ENCODE measurements around the gene HDDC2. TPM values are rescaled to one million over a fixed set of nuclear protein-coding genes. Genes with fewer than 3 reads are reported as not detected.

The HDDC2 gene
- total and polyA plus RNA-seq, 2 experiments from 2014 or later = 55.1 to 83.2 TPM

- no peak overlapping the region for H3K27ac ChIP-seq
- no peaks in the 10 kb centered on the region for H3K4me1 ChIP-seq (ENCODE audit: insufficient read depth)
- H3K27me3 ChIP-seq (replicated peaks; ENCODE audit: insufficient read depth) = peaks cover 4% of the 10 kb centered on the region; the same call in 1 of the 2 replicates
- no peaks in the 10 kb centered on the region for H3K9me3 ChIP-seq (ENCODE audit: low read depth)
- H3K79me2 ChIP-seq (ENCODE audit: insufficient read depth) = no peaks in the 10 kb centered on the region
- 78% methylated on average over 5 of the region's 5 CpGs for WGBS, 2 experiments (ENCODE audit: low coverage in 1 of 2, low lambda C conversion rate in 2 of 2, missing lambda C conversion rate in 2 of 2)
- in situ Hi-C loops (cut with MboI) = no loop called here
- no peak overlapping the region for H2AFZ ChIP-seq
- no peaks in the 10 kb centered on the region for H3F3A ChIP-seq (ENCODE audit: insufficient read depth)
- no peak overlapping the region for H3K4me3 ChIP-seq
- no peaks in the 10 kb centered on the region for H4K20me1 ChIP-seq (ENCODE audit: insufficient read depth)
- H3K9me2 ChIP-seq (ENCODE audit: insufficient read depth) = no peaks in the 10 kb centered on the region
- no peaks in the 10 kb centered on the region for H3K36me3 ChIP-seq (ENCODE audit: low read depth)
- no peak for DNase-seq
- H3K4me2 ChIP-seq (ENCODE audit: unreplicated experiment) = no peak overlapping the region
- TF ChIP-seq EZH2 (IDR thresholded peaks at IDR 0.05; ENCODE audit: insufficient read depth, poor library complexity, severe bottlenecking) = no peak
- no peak for TF ChIP-seq EZH2phosphoT487 (IDR thresholded peaks at IDR 0.05; ENCODE audit: insufficient read depth, low read depth)
- H3K9ac ChIP-seq = no peak overlapping the region
Measured at GRCh38 chr6:125315548-125315947, 13.8 kb upstream of the HDDC2 start.

GRCh38 chr6:125314009-125314581 lies 12.3 kb upstream of the HDDC2 start:
- Histone ChIP-seq H3K4me1 (ENCODE audit: insufficient read depth) (no peaks in the 10 kb centered on the region), H3K9me2 (ENCODE audit: insufficient read depth) (no peaks in the 10 kb centered on the region), H3K4me2 (ENCODE audit: unreplicated experiment) (no peak overlapping the region), H3K27me3 (replicated peaks; ENCODE audit: insufficient read depth) (peaks cover 4% of the 10 kb centered on the region; the same call in 1 of the 2 replicates), H4K20me1 (ENCODE audit: insufficient read depth) (no peaks in the 10 kb centered on the region), H3K9ac (no peak overlapping the region), H3K4me3 (no peak overlapping the region), H3K27ac (no peak overlapping the region), H3K36me3 (ENCODE audit: low read depth) (no peaks in the 10 kb centered on the region), H3F3A (ENCODE audit: insufficient read depth) (no peaks in the 10 kb centered on the region), H2AFZ (no peak overlapping the region), H3K9me3 (ENCODE audit: low read depth) (no peaks in the 10 kb centered on the region), H3K79me2 (ENCODE audit: insufficient read depth) (no peaks in the 10 kb centered on the region)
- 20 to 21% methylated on average over 10 of the region's 10 CpGs for WGBS, 2 experiments (ENCODE audit: low coverage in 1 of 2, low lambda C conversion rate in 2 of 2, missing lambda C conversion rate in 2 of 2)
- in situ Hi-C loops (cut with MboI) = loop anchor here (5.0 kb wide), 1 partner anchor 448 kb away; no protein-coding TSS in a partner anchor
- DNase-seq = peak; percentile 82
- TF ChIP-seq EZH2phosphoT487 (IDR thresholded peaks at IDR 0.05; ENCODE audit: insufficient read depth, low read depth) (no peak), EZH2 (IDR thresholded peaks at IDR 0.05; ENCODE audit: insufficient read depth, poor library complexity, severe bottlenecking) (no peak)

- no peaks in the 10 kb centered on the region for H3F3A ChIP-seq (ENCODE audit: insufficient read depth)
- H3K79me2 ChIP-seq (ENCODE audit: insufficient read depth) = no peaks in the 10 kb centered on the region
- WGBS, 2 experiments (ENCODE audit: low coverage in 1 of 2, low lambda C conversion rate in 2 of 2, missing lambda C conversion rate in 2 of 2) = 79% methylated on average over 4 of the region's 4 CpGs
- H3K27ac ChIP-seq = no peak overlapping the region
- in situ Hi-C loops (cut with MboI) = loop anchor here (5.0 kb wide), 1 partner anchor 449 kb away; no protein-coding TSS in a partner anchor
- no peaks in the 10 kb centered on the region for H3K36me3 ChIP-seq (ENCODE audit: low read depth)
- peaks cover 3% of the 10 kb centered on the region; the same call in 1 of the 2 replicates for H3K27me3 ChIP-seq (replicated peaks; ENCODE audit: insufficient read depth)
- no peak overlapping the region for H3K4me3 ChIP-seq
- H3K9me2 ChIP-seq (ENCODE audit: insufficient read depth) = no peaks in the 10 kb centered on the region
- no peaks in the 10 kb centered on the region for H3K9me3 ChIP-seq (ENCODE audit: low read depth)
- TF ChIP-seq EZH2phosphoT487 (IDR thresholded peaks at IDR 0.05; ENCODE audit: insufficient read depth, low read depth) (no peak), EZH2 (IDR thresholded peaks at IDR 0.05; ENCODE audit: insufficient read depth, poor library complexity, severe bottlenecking) (no peak)
- H4K20me1 ChIP-seq (ENCODE audit: insufficient read depth) = no peaks in the 10 kb centered on the region
- no peak for DNase-seq
- no peaks in the 10 kb centered on the region for H3K4me1 ChIP-seq (ENCODE audit: insufficient read depth)
- H3K9ac ChIP-seq = no peak overlapping the region
- H3K4me2 ChIP-seq (ENCODE audit: unreplicated experiment) = no peak overlapping the region
- H2AFZ ChIP-seq = no peak overlapping the region
Measured at GRCh38 chr6:125312950-125313349, 11.2 kb upstream of the HDDC2 start.

GRCh38 chr6:125312478-125312877 lies 10.7 kb upstream of the HDDC2 start:
- no peaks in the 10 kb centered on the region for H3K79me2 ChIP-seq (ENCODE audit: insufficient read depth)
- H3K4me1 ChIP-seq (ENCODE audit: insufficient read depth) = no peaks in the 10 kb centered on the region
- H3K9me2 ChIP-seq (ENCODE audit: insufficient read depth) = no peaks in the 10 kb centered on the region
- no peak overlapping the region for H2AFZ ChIP-seq
- DNase-seq = no peak
- H3K36me3 ChIP-seq (ENCODE audit: low read depth) = no peaks in the 10 kb centered on the region
- 52 to 57% methylated on average over 2 of the region's 2 CpGs for WGBS, 2 experiments (ENCODE audit: low coverage in 1 of 2, low lambda C conversion rate in 2 of 2, missing lambda C conversion rate in 2 of 2)
- H3K4me2 ChIP-seq (ENCODE audit: unreplicated experiment) = no peak overlapping the region
- H3K27ac ChIP-seq = no peak overlapping the region
- H3K4me3 ChIP-seq = no peak overlapping the region
- H3K9me3 ChIP-seq (ENCODE audit: low read depth) = no peaks in the 10 kb centered on the region
- no peaks in the 10 kb centered on the region for H3F3A ChIP-seq (ENCODE audit: insufficient read depth)
- no peak overlapping the region for H3K9ac ChIP-seq
- TF ChIP-seq EZH2 (IDR thresholded peaks at IDR 0.05; ENCODE audit: insufficient read depth, poor library complexity, severe bottlenecking) (no peak), EZH2phosphoT487 (IDR thresholded peaks at IDR 0.05; ENCODE audit: insufficient read depth, low read depth) (no peak)
- H3K27me3 ChIP-seq (replicated peaks; ENCODE audit: insufficient read depth) = no peaks in the 10 kb centered on the region; the same call in 1 of the 2 replicates
- no peaks in the 10 kb centered on the region for H4K20me1 ChIP-seq (ENCODE audit: insufficient read depth)
- in situ Hi-C loops (cut with MboI) = loop anchor here (5.0 kb wide), 1 partner anchor 450 kb away; no protein-coding TSS in a partner anchor

Data from GM23248 (cell line).